Glomerular endothelial cell (primary cell): Measurements from ENCODE around the gene ZNF816. TPM values are rescaled to one million over a fixed set of nuclear protein-coding genes. Genes with fewer than 3 reads are reported as not detected.
"Not testable (repeated sequence)": the region's sequence is repeated elsewhere in the genome, so short reads cannot be mapped to it uniquely, and the experiment has no call there.

Experiments used
- DNase-seq: peaks from one replicate; pipeline ENCODE4 v3.0.0-alpha.2; 2011; ENCODE audit warnings: low read depth, low spot score; ENCODE audit errors: extremely low read depth
- total RNA-seq: library from RNA; depleted of rRNA; stranded (reverse); fragments of >200 nt; gene quantifications from 2 replicates; pipeline ENCODE4 v1.2.3, GENCODE V29; 2015

Gene ZNF816
- total RNA-seq, 1 donor from 2014 or later = 3.0 TPM

DNA sequence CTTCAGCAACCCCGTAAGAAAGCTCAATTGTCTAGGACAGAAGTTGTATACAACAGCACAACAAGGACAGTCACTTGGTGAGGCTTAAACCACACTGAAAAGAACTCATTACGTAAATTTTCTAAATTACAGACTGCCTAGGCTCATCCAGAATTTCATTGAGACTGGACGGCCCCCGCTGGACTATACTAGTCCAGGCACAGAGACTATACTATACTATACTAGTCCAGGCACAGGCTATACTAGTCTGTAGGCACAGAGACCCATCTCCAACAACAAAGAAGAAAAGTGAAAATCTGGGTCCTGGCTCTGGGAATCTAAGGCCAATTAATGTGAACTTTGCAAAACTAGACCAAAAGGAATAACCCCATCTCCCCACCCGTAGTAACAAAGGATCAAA, 700 bp downstream of the ZNF816 start:
- no peak for DNase-seq

DNA sequence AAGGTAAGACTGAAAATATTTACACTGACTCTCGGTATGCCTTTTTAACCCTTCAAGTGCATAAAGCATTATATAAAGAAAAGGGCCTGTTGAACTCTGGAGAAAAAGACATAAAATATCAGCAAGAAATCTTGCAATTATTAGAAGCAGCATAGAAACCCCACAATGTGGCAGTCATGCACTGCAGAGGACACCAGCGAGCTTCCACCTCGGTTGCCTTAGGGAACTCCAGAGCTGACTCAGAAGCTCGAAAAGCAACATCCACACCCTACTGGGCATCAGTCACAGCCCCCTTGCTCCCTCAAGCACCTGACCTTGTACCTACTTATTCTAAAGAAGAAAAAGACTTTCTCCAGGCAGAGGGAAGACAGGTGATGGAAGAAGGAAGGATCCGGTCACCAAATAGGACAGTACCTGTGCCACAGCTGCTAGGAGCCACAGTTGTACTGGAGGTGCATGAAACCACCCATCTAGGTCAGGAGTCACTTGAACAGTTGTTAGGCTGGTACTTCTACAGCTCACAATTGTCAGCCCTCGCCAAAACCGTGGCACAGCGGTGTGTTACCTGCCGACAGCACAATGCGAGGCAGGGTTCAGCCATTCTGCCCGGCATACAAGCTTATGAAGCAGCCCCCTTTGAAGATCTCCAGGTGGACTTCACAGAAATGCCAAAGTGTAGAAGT, 2.9 kb downstream of the ZNF816 start:
- DNase-seq = no peak

DNA sequence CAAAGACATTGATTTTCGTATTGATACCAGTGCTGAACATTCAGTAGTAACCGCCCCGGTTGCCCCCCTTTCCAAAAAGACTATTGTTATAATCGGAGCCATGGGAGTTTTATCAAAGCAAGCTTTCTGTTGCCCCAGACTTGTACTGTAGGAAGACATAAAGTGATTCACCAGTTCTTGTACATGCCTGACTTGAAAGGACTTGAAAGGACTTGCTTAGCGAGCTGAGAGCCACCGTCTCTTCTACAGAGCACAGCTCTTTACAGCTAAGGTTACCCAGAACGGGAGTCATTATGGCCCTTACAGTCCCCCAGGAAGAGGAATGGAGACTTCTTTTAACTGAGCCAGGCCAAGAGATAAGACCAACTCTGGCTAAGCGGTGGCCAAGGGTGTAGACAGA, 5.1 kb downstream of the ZNF816 start:
- no peak for DNase-seq

- DNase-seq = no peak
Observed at GRCh38 chr19:52956917-52957316, 5.8 kb downstream of the ZNF816 start.

- DNase-seq = no peak
Observed at GRCh38 chr19:52949422-52949821, 13.3 kb downstream of the ZNF816 start.

- DNase-seq = no peak
Observed at GRCh38 chr19:52948025-52948770, 14.5 kb downstream of the ZNF816 start.

DNA sequence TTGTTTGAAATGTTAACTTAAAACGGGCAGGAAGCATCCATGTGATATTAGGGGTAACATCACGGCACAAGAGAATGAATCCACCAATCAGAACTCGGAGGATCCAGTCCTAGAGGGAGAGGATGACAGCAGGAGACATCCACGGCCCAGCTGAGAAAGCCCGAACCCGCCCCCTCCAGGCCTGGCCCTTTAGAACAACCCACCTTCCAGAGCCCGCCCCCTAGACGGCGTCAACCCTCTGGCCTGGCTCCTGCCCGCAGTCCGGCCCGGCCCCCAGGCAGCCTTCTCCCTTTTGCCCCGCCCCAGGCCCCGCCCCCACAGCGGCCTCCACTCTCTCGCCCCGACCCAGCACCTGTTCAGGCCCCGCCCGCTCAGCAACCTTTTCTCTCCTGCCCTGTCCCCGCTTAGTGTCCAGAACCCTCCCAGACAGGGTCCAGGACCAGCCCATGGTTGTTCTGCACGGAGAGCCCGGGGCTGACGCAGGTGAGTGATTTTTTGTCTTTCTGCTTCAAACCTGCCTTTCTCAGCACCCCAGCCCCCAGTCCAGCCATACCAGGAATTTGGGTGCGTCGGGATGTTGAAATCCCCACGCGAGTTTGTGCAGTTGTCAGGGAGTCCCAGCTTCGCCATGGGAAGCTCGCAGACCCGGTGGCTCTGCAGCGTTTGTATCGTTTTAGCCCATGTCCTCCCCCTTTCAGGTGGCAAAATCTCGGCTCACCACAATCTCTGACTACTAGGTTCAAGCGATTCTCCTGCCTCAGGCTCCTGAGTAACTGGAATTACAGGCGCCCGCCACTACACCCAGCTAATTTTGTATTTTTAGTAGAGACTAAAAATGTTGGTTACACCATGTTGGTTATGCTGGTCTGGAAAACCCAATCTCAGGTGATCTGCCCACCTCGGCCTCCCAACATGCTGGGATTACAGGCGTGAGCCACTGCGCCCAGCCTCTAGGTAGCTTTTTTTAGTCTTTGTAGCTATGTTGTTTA, 16.1 kb downstream of the ZNF816 start:
- DNase-seq = no peak

GRCh38 chr19:52945652-52946321, 16.9 kb downstream of the ZNF816 start:
- DNase-seq = no peak

- not testable (repeated sequence) for DNase-seq
Observed at GRCh38 chr19:52944703-52945493, 17.8 kb downstream of the ZNF816 start.

DNA sequence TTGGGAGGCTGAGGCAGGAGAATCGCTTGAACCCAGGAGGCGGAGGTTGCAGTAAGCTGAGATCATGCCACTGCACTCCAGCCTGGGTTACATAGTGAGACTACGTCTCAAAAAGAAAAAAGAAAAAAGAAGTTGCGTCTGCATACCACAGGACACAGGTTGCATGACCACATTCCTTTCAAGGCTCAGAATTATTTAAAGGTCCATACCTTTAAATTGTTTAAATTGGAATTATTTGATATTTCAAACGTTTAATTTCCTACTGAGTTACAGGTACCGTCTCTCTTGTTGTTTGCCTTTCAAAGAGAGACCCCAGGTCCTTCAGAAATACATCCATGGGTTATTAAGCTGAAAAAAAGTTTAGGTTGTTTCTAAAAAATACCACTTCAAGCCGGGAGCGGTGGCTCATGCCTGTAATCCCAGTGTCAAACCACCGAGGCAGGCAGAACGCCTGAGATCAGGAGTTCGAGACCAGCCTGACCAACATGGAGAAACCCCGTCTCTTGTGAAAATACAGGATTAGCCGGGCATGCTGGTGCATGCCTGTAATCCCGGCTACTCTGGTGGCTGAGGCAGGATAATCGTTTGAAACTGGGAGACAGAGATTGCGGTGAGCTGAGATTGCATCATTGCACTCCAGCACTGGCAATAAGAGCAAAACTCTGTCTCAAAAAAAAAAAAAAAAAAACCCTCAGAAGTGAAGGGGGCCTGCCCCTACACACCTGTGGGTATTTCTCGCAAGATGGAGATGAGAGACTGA, 18.6 kb downstream of the ZNF816 start:
- no peak for DNase-seq

DNA sequence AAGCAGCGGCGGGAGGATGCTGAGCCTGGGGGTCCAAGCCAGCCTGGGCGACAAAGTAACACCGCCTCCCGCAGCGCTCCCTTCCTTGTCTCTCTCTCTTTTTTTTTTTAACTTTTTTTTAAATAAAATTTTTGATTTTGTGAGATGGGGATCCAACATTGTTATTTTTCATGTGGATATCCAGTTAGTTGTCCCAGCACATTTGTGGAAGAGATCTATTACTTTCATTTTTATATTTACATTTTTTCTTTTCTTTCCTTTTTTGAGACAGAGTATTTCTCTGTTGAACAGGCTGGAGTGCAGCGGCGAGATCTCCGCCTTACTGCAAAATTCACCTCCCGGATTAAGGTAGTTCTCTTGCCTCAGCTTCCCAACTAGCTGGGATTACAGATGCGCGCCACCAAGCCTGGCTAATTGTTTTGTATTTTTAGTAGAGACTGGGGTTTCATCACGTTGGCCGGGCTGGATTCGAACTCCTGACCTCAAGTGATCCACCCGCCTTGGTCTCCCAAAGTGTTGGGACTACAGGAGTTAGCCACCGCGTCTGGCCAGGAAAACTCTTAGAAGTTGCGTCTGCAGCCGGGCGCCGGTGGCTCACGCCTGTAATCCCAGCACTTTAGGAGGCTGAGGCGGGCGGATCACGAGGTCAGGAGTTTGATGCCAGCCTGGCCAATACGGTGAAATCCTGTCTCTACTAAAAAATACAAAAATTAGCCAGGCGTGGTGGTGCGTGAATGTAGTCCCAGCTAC, 19.4 kb downstream of the ZNF816 start:
- no peak for DNase-seq

GRCh38 chr19:52942386-52943133, 20.1 kb downstream of the ZNF816 start:
- no peak for DNase-seq

- DNase-seq = no peak
Observed at GRCh38 chr19:52941941-52942385, 20.7 kb downstream of the ZNF816 start.

- not testable (repeated sequence) for DNase-seq
Observed at GRCh38 chr19:52941523-52941922, 21.2 kb downstream of the ZNF816 start.

DNA sequence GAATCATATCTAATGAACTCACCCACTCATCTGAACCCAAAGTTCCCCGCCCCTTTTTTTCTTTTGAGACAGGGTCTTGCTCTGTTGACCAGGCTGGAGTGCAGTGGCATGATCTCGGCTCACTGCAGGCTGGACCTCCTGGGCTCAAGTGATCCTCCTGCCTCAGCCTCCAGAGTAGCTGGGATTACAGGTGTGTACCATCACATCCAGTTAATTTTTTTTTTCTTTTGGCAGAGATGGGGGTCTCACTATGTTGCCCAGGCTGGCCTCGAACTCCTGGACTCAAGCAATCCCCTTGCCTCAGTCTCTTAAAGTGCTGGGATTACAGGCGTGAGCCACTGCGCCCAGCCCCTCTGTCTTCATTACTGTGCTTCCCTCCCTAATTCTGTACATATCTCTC, 21.8 kb downstream of the ZNF816 start:
- DNase-seq = not testable (repeated sequence)

- no peak for DNase-seq
Observed at GRCh38 chr19:52938761-52939160, 23.9 kb downstream of the ZNF816 start.

DNA sequence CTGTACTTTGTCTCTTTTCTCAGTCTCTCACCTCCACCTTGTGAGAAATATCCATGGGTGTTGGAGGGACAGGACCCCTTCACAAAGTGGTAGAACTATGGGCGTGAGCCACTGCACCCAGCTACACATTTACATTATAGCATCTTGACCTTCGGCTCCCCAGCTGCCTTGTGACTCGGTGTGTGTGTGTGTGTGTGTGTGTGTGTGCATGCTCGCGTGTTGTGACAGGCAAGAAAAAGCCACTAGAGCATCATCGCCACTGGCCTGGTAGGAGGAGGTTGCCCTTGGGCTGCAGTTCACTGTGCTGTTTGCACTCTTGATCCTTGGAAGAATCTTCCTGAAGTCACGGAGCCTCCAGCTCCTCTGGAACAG, 25.7 kb downstream of the ZNF816 start:
- no peak for DNase-seq
